Activated naive CD4-positive, alpha-beta T cell (primary cell): Measurements from ENCODE around the gene STK31.
"Not testable (repeated sequence)": the region's sequence is repeated elsewhere in the genome, so short reads cannot be mapped to it uniquely, and the experiment has no call there.

Experiments used
- DNase-seq, 4 experiments: peaks; one replicate each; lab custom pipeline; 2025; lab: John Stamatoyannopoulos, UW

Gene STK31

DNA sequence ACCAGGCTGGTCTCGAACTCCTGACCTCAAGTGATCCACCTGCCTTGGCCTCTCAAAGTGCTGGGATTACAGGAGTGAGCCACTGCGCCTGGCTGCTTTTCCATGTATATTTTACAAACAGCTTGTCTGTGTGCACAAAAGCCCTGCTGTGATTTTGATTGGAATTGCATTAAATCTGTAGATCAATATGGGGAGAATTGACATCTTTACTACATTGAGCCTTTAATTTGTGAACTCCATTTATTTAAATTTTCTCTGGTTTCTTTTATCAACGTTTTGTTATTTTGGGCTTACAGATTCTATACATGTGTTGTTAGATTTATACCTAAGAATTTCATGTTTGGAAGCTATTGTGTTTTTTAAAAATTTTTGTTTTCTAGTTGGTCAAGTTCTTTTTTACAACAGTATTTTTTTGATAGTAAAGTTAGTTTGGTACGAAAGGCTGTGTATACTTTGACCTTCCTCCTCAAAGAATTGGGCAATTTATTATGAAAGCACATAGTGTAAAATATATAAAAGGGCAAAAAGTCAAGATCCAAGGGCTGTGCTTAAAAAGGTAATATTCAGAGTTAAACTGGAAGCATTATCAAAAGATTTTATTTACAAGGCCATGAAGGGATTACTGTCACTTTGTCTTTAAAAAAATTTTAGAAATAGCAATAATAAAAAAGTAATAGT lies 92.8 kb downstream of the STK31 start:
- no peak for DNase-seq

- no peak for DNase-seq
Measured at GRCh38 chr7:23804707-23805106, 94.7 kb downstream of the STK31 start.

DNA sequence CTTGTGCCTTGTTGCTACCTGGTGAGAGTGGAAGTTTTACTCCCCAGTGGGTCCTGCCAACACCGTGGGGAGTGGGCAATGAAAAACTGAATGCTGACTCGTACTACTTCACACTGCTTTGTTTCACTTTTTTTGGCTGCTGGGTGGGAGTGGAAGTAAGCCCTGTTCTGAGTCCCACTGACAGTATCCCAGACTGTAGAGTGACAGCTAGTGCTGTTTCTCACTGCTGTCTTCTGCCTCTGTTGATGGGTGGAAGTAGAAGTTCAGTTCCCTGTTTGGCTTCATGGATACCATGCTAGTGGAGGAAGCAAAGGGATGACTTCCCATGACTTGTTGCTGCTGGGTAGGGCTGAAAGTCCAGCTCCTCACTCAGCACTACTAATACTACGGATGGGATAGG lies 98.4 kb downstream of the STK31 start:
- DNase-seq, result no peak

DNA sequence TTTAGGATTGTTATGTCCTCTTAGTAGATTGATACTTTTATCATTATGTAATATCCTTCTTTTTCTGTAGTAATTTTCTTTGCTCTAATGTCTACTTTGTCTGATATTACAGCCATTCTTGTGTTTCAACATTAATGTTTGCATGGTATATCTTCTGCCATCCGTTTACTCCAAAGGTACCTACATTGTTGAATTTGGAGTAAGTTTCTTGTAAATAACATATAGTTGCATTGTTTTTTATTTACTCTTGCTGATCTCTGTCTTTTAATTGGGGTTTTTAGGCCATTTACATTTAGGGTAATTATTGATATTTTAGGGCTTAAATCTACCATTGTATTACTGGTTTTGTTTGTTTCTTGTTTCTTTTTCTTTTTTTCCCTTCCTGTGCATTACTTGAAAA lies 100.1 kb downstream of the STK31 start:
- DNase-seq, result no peak

- no peak for DNase-seq
Measured at GRCh38 chr7:23811540-23811939, 101.5 kb downstream of the STK31 start.

GRCh38 chr7:23828125-23828524 lies 118.1 kb downstream of the STK31 start:
- not testable (repeated sequence) for DNase-seq

GRCh38 chr7:23832733-23833132 lies 122.7 kb downstream of the STK31 start:
- DNase-seq, result not testable (repeated sequence)

- no peak for DNase-seq
Measured at GRCh38 chr7:23833405-23833804, 123.4 kb downstream of the STK31 start.

DNA sequence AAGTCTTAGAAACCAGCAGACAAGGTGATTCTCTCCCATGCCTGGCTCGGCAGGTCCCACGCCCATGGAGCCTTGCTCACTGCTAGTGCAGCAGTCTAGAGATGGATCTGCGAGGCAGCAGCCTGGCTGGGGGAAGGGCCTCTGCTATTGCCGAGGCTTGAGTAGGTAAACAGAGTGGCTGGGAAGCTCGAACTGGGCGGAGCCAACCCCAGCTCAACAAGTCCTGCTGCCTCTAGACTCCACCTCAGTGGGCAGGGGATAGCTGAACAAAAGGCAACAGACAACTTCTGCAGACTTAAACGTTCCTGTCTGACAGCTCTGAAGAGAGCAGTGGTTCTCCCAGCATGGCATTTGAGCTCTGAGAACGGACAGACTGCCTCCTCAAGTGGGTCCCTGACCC lies 134.8 kb downstream of the STK31 start:
- DNase-seq, result not testable (repeated sequence)

DNA sequence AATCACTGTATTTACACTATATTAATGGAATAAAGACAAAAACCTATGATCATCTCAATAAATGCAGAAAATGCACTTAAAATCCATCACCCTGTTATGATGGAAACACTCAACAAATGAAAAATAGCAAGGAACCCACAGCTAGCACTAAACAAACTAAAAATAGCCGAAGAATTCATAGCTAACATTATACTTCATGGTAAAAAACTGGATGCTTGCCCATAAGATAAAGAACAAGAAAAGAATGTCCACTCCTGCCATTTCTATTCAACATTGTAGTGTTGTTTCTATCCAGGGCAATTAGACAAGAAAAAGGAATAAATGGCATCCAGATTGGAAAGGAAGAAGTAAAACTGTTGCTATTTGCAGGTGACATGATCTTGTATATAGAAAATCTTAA lies 142.1 kb downstream of the STK31 start:
- no peak for DNase-seq

DNA sequence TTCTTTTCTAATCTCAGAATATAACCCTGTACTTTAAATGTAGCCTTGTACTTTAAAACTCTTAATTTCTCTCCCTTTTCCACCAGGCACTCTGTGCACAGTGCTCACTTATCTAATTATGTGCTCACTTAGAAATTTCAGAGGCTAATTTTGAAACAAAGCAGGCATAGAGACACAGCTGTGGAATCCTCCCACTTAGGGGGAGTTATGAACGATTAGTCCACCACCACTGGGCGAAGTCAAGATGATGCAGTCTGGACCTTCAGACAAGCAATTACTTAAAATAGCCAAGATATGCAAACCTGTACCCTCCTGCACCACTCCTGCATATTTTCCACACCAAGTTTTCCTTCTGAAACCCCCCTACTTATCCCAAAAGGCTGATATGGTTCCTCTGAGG lies 143.0 kb downstream of the STK31 start:
- DNase-seq, result no peak

GRCh38 chr7:23863209-23863787 lies 153.3 kb downstream of the STK31 start:
- no peak for DNase-seq

DNA sequence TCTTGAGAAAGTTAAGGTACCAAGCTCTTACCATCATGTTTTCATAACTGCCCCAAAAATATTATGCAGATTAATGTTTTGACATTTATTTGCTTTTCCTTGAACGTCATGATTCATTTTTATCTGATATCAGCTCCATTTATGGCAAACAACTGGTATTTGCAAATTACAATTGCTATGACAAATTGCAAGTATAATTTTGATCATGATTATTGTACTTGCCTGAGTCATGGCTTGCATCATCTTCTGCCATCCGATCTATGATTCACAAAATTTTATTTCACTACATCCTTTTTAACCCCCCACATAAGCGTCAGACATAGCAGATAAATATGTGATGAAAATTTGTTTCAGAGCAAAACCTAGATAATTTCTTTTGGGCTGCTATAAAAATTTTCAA lies 155.0 kb downstream of the STK31 start:
- DNase-seq, result no peak

DNA sequence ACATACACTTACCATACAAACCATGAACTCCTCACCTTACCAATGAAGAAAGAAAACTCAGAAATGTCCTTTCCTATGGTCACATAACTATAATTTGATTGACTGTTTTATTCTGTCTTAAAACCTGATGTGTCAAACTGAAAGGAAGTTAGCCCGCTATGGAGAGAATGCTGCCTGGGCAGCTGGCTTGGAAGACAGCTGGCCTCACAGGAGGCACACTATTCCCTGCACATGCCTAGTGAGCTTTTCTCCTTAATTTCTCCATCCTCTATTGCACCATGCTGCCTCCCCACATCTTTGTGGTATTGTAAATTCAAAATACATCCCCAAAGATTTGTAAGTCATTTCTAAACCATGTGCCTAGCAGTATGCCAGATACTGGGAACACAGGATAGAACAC lies 163.3 kb downstream of the STK31 start:
- DNase-seq, result no peak

- DNase-seq, result not testable (repeated sequence)
Measured at GRCh38 chr7:23876526-23876925, 166.5 kb downstream of the STK31 start.
